ENCODE results near the gene MCTP1.

The MCTP1 gene

DNA sequence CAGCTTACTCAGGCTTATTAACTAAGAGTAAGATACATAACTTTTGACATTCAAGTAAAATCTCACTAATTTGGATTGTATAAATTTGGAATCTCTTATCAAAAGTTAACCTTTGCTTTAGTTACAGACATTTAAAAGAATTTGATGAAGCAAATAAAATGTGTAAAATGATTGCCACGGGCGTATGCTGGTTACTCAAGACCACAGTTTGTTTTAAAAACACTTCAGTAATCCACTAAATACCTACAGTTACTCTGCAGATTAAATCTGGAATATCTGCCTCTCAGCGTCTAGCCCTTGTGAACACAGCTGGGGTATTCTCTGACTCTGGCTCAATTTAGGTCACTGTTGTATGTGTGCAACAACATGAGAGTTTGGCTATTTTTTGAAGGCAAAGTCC is 143.8 kb downstream of the MCTP1 start:
- no peak for TF ChIP-seq CTCF (IDR thresholded peaks at IDR 0.05; ENCODE audit: low read depth, low read length)
- H3K9me3 ChIP-seq = no peaks in the 10 kb centered on the region
- H3K36me3 ChIP-seq = no peaks in the 10 kb centered on the region
- no peaks in the 10 kb centered on the region for H3K4me1 ChIP-seq
- no peak for DNase-seq
- peaks cover 25% of the 10 kb centered on the region for H3K27me3 ChIP-seq
- H3K4me3 ChIP-seq (ENCODE audit: low read depth, low read length) = no peak overlapping the region

DNA sequence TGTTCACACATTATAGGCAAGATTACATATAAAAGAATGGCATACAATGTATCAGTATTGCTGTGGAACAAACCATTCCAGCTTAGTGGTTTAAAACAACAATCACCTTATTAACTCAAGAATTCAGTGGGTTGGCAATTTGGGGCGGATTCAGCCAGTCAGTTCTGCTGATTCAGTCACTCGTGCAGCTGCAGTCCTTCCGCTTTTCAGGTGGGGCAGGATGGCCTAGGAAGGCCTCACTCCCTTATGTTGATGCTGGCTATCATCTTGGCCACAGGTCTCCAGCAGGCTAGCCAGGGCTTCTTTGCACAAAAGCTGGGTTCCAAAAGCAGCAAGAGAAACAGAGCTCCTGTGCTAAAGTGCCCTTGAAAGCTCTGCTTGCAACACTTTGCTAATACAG is 150.6 kb downstream of the MCTP1 start:
- TF ChIP-seq CTCF (IDR thresholded peaks at IDR 0.05; ENCODE audit: low read depth, low read length) = no peak
- no peak for DNase-seq
- H3K36me3 ChIP-seq = no peaks in the 10 kb centered on the region
- no peaks in the 10 kb centered on the region for H3K4me1 ChIP-seq
- H3K27me3 ChIP-seq = peaks cover 16% of the 10 kb centered on the region
- H3K4me3 ChIP-seq (ENCODE audit: low read depth, low read length) = no peak overlapping the region
- H3K9me3 ChIP-seq = no peaks in the 10 kb centered on the region

- no peaks in the 10 kb centered on the region for H3K9me3 ChIP-seq
- H3K36me3 ChIP-seq = no peaks in the 10 kb centered on the region
- H3K4me3 ChIP-seq (ENCODE audit: low read depth, low read length) = no peak overlapping the region
- H3K27me3 ChIP-seq = peaks cover 4% of the 10 kb centered on the region
- TF ChIP-seq CTCF (IDR thresholded peaks at IDR 0.05; ENCODE audit: low read depth, low read length) = no peak
- no peak for DNase-seq
- H3K4me1 ChIP-seq = no peaks in the 10 kb centered on the region
These were observed 152.8 kb downstream of the MCTP1 start for GRCh38 chr5:95132096-95132495.

DNA sequence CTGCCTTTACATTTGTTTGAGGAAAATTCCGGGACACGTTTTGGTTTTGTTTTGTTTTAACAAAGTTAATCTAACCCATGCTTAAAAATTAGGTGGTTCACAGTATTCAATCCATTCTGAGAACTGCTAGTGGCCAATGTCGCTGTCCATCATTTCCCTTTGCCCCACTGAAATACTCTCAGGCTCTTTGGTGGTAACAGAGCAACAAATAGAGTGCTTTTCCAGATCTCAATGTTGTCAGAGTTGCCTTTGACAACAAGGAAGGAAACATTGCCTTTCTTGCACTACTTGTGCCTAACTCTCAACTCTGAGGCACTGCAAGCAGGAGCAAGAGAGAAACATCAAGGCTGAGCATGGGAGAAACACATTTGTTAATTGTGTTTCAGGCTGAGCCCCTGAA is 154.0 kb downstream of the MCTP1 start:
- TF ChIP-seq CTCF (IDR thresholded peaks at IDR 0.05; ENCODE audit: low read depth, low read length) = no peak
- DNase-seq = no peak

GRCh38 chr5:95124731-95125130 is 160.2 kb downstream of the MCTP1 start:
- Histone ChIP-seq H3K36me3 (no peaks in the 10 kb centered on the region), H3K27me3 (peaks cover 8% of the 10 kb centered on the region; the same call in 1 of the 2 replicates), H3K4me1 (no peaks in the 10 kb centered on the region), H3K4me3 (ENCODE audit: low read depth, low read length) (no peak overlapping the region), H3K9me3 (no peaks in the 10 kb centered on the region)
- TF ChIP-seq CTCF (IDR thresholded peaks at IDR 0.05; ENCODE audit: low read depth, low read length) = no peak
- no peak for DNase-seq

More for the DNA sequence above, 154.0 kb downstream of the MCTP1 start:
- Histone ChIP-seq H3K36me3 (no peaks in the 10 kb centered on the region), H3K4me1 (no peaks in the 10 kb centered on the region), H3K27me3 (peaks cover 4% of the 10 kb centered on the region; the same call in 1 of the 2 replicates), H3K9me3 (no peaks in the 10 kb centered on the region), H3K4me3 (ENCODE audit: low read depth, low read length) (no peak overlapping the region)

GRCh38 chr5:95124101-95124500 is 160.8 kb downstream of the MCTP1 start:
- no peaks in the 10 kb centered on the region for H3K9me3 ChIP-seq
- H3K4me1 ChIP-seq = no peaks in the 10 kb centered on the region
- peaks cover 8% of the 10 kb centered on the region; the same call in 1 of the 2 replicates for H3K27me3 ChIP-seq
- no peaks in the 10 kb centered on the region for H3K36me3 ChIP-seq
- no peak overlapping the region for H3K4me3 ChIP-seq (ENCODE audit: low read depth, low read length)
- DNase-seq = no peak
- TF ChIP-seq CTCF (IDR thresholded peaks at IDR 0.05; ENCODE audit: low read depth, low read length) = no peak

Measured in BE2C (cell line).